HG02588 (cell line): ENCODE results near the gene TRAPPC12.
"Not testable (repeated sequence)": the region's sequence is repeated elsewhere in the genome, so short reads cannot be mapped to it uniquely, and the experiment has no call there.

ENCODE experiments used
- ATAC-seq: cut with Tn5 transposase; IDR thresholded peaks from one replicate; pipeline ENCODE4 v1.9.1; 2021; ENCODE audit warnings: mild to moderate bottlenecking, moderate library complexity; ENCODE audit not compliant: unreplicated experiment

The TRAPPC12 gene

GRCh38 chr2:3498783-3499394 lies 119.4 kb downstream of the TRAPPC12 start:
- ATAC-seq, result no peak

DNA sequence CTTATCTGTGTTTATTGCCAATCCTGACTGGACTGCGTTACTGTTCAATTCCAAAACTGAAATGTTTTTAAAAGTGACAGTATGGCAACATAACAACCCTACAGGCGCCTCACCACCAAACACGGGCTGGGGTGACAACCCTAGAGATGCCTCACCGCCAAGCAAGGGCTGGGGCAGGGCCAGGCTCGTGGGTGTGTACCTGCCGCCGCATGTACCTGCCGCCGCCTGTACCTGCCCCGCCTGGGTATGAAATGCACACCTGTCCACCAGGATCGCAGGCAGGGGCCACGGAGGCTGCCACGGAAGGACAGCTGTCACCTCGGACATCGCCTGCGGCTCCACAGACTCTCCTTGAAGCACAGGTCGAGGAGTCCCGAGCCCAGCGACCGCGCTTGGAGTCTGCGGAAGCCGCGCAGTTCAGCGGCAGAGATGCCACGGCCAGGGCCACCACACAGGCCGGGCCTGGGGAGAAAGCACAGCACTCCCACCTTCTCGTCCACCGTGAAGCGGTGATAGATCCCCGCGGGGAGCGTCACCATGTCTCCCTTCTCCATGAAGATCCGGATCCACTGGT lies 120.9 kb downstream of the TRAPPC12 start:
- ATAC-seq, result no peak

DNA sequence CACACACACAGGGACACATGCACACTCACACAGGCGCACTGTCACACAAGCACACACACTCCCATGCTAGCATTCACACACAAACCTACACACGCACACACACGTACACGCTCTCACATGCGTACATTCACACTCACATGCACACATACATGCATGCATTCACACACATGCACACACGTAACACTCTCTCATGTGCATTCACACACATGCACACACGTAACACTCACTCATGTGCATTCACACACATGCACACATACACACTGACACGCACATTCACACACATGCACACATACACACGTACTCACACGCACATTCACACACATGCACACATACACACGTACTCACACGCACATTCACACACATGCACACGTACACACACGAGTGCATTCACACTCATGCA lies 123.6 kb downstream of the TRAPPC12 start:
- ATAC-seq, result no peak

DNA sequence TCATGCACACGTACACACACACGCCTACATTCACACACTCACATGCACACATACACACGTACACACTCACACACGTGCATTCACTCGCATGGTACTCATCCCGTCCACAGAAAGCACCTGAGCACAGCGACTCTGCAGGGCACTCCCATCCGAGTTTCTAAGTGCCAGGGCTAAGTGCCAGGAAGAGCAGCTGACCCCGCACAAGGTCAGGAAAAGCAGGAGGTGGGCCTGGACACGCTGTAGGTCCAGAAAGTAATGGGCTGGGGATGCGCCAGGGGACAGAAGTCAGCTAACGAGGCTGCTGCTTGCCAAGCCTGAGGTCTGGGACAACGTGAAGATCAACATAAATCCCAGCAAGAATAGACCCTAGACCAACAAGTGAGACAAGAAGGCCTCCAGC lies 124.0 kb downstream of the TRAPPC12 start:
- no peak for ATAC-seq

- no peak for ATAC-seq
Observed at GRCh38 chr2:3504741-3505140, 125.2 kb downstream of the TRAPPC12 start.

DNA sequence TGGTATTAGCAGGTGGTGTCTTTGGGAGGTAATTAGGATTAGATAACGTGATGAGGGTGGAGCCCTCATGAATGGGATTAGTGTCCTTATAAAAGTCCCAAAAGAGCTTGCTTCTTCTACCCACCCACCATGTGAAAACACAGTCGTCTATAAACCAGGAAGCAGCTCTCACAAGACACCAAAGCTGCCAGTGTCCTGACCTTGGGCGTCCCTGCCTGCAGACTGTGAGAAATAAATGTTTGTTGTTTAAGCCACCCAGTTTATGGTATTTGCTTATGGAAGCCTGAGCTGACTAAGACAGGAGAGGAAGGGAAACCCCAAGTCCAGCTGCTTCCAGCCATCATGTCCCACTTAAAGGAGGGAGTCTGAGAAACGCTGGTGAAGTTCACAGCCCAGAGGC lies 126.3 kb downstream of the TRAPPC12 start:
- ATAC-seq, result no peak

DNA sequence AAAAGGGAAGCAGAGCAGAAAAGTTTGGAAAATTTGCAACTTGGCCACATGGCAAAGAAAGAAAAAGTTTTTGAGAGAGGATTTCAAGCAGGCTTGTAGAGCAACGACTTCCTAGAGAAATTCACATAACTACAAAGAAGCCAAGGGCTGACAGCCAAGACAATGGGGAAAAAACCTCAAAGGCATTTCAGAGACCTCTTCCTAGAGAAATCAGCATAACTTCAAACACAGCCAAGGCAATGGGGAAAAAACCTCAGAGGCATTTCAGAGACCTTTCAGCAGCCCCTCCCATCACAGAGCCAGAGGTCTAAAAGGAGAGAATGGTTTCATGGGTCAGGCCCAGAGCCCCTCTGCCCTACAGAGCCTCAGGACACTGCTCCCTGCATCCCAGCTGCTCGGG lies 132.6 kb downstream of the TRAPPC12 start:
- ATAC-seq, result no peak

- no peak for ATAC-seq
Observed at GRCh38 chr2:3513026-3513810, 133.7 kb downstream of the TRAPPC12 start.

GRCh38 chr2:3515438-3515837 lies 135.9 kb downstream of the TRAPPC12 start:
- ATAC-seq, result not testable (repeated sequence)

DNA sequence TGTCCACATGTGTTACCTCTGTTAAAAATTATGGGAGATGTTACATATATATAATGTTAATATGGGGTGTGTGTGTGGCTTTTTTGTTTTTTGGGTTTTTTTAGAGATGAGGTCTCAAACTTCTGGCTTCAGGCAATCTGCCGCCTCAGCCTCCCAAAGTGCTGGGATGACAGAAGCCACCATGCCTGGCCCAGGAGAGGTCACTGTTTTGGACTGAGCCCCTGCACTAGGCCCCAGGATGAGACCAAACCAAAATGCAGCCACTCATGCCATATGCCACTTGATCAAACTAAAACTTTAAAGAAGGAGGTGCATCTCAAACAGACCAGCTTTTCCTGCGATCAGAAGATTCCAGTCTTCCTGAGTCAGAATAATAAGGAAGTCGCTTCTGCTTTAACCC lies 137.3 kb downstream of the TRAPPC12 start:
- no peak for ATAC-seq

- ATAC-seq, result no peak
Observed at GRCh38 chr2:3517948-3518495, 138.5 kb downstream of the TRAPPC12 start.

DNA sequence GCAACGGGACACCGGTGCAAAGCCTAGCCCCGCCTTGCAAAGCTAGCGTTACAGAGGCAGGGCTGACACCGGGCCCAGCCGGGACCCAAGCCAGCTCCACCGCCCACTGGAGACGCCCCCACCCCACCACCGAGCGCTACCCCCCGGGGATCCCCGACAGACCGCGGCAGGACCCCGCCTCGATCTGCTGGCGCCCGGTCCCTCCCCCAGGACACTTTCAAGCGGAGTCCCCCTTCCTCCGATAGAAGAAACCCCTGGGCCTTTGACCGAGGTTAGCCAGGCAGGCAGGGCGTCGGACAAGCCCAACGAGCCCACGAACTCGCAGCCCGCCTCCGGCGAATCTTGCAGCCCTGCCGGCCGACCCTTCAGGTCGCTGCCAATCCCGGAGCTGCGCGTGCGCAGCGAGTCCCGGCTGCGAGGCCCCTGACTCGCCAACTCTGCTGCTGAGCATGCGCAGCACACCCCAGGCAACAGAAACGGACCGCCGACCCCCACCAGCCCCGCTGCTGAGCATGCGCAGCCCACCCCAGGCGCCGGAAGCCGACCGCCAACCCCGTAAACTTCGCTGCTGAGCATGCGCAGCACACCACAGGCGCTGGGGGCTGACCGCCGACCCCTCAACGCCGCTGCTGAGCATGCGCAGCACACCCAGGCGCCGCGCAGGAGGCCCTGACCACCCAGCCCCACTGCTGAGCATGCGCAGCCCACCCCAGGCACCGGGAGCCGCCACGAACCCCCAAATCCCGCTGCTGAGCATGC lies 139.2 kb downstream of the TRAPPC12 start:
- ATAC-seq, result peak; percentile 73

GRCh38 chr2:3519255-3520205 lies 140.0 kb downstream of the TRAPPC12 start, which contains the start of gene ADI1:
Gene ADI1 (minus strand): TSS chr2:3519531. CDS start chr2:3519487, 44 bp downstream.
- ATAC-seq, result peak; percentile 61

GRCh38 chr2:3520591-3520990 lies 141.1 kb downstream of the TRAPPC12 start:
- no peak for ATAC-seq

GRCh38 chr2:3522961-3523421 lies 143.5 kb downstream of the TRAPPC12 start:
- no peak for ATAC-seq

GRCh38 chr2:3523551-3524041 lies 144.1 kb downstream of the TRAPPC12 start:
- no peak for ATAC-seq

- no peak for ATAC-seq
Observed at GRCh38 chr2:3526871-3527270, 147.4 kb downstream of the TRAPPC12 start.

DNA sequence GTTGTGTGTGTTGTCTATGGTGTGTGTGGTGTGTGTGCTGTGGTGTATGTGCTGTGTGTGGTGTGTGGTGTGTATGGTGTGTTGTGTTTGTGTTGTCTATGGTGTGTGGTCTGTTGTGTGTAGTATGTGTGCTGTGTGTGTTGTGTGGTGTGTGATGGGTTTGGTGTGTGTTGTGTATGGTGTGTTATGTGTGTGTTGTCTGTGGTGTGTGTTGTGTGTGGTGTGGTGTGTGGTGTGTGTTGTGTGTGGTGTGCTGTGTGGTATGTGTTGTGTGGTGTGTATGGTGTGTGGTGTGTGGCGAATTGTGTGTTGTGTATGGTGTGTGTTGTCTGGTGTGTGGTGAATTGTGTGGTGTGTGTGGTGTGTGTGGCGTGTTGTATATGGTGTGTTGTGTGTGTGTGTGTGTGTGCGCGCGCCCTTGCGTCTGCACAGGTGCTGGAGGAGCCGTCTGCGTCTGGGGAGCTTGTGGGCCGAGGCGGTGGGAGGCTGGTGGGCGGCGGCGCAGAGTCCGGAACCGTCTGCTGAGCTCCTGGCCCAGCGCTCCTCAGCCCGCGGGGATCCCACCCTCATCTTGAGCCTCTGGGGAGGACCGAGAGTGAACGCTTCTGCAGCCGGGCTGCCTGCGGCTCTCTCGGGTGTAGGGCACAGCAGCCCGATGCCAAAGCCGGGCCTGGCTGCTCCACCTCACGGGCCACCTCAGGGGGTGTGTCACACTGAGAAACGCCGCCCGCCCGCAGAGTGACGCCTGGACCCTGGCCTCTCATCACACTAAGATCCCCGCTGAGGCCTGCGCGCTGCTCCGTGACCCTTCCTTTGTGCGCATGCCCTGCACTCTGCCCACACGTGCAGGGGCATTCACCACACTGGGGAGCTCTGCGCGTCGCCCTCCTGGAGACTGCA lies 148.6 kb downstream of the TRAPPC12 start:
- no peak for ATAC-seq
